ENCODE measurements around the gene OR8B12. TPM values are rescaled to one million over a fixed set of nuclear protein-coding genes. Genes with fewer than 3 reads are reported as not detected.

The OR8B12 gene
- total RNA-seq, 2 donors from 2014 or later: not detected

- no peaks in the 10 kb centered on the region for H3K36me3 ChIP-seq
- H3K4me3 ChIP-seq: no peak overlapping the region
- no peaks in the 10 kb centered on the region for H3K4me1 ChIP-seq
- H3K9me3 ChIP-seq: no peaks in the 10 kb centered on the region
- intact Hi-C loops (cut with DNase I): no loop called here
- TF ChIP-seq CTCF (IDR thresholded peaks at IDR 0.05): no peak
- H3K27me3 ChIP-seq: no peaks in the 10 kb centered on the region
- H3K9ac ChIP-seq (ENCODE audit: low read depth in 2 of 2, low read length in 2 of 2): no peak overlapping the region
- no peak for DNase-seq
- no peak overlapping the region for H3K27ac ChIP-seq
These were observed 309 bp downstream of the OR8B12 start for GRCh38 chr11:124543145-124543544.

DNA sequence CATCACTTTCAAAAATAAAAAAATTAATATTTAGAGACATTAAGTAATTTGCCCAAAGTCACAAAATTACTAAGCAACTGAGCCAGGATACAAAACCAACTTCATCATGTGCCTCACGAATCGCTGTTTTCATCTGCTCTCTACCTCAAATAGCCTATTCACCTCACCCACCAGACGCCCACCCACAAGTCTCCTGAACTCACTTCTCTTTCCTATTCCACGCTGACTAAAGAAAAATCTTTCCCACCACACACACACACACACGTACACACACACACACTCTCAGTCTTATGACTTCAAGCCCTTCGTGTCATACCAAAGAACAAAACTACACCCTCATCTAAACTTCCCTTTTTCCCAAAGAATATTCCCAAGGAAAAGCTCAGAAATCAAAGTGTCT lies 2.2 kb downstream of the OR8B12 start:
- no peak for TF ChIP-seq CTCF (IDR thresholded peaks at IDR 0.05)
- H3K27me3 ChIP-seq: no peaks in the 10 kb centered on the region
- no peak overlapping the region for H3K27ac ChIP-seq
- no peak overlapping the region for H3K4me3 ChIP-seq
- H3K9ac ChIP-seq (ENCODE audit: low read depth in 2 of 2, low read length in 2 of 2): no peak overlapping the region
- no peaks in the 10 kb centered on the region for H3K4me1 ChIP-seq
- intact Hi-C loops (cut with DNase I): no loop called here
- DNase-seq: no peak
- H3K36me3 ChIP-seq: no peaks in the 10 kb centered on the region
- no peaks in the 10 kb centered on the region for H3K9me3 ChIP-seq

- no peak for TF ChIP-seq CTCF (IDR thresholded peaks at IDR 0.05)
- H3K9ac ChIP-seq (ENCODE audit: low read depth in 2 of 2, low read length in 2 of 2): no peak overlapping the region
- intact Hi-C loops (cut with DNase I): no loop called here
- H3K4me1 ChIP-seq: no peaks in the 10 kb centered on the region
- H3K27me3 ChIP-seq: no peaks in the 10 kb centered on the region
- H3K4me3 ChIP-seq: no peak overlapping the region
- H3K27ac ChIP-seq: no peak overlapping the region
- DNase-seq: no peak
- H3K36me3 ChIP-seq: no peaks in the 10 kb centered on the region
- no peaks in the 10 kb centered on the region for H3K9me3 ChIP-seq
These were observed 5.4 kb downstream of the OR8B12 start for GRCh38 chr11:124538019-124538418.

GRCh38 chr11:124536520-124536919 lies 6.9 kb downstream of the OR8B12 start:
- intact Hi-C loops (cut with DNase I): no loop called here
- no peak for TF ChIP-seq CTCF (IDR thresholded peaks at IDR 0.05)
- Histone ChIP-seq H3K27ac (no peak overlapping the region), H3K4me3 (no peak overlapping the region), H3K36me3 (no peaks in the 10 kb centered on the region), H3K27me3 (no peaks in the 10 kb centered on the region), H3K9ac (ENCODE audit: low read depth in 2 of 2, low read length in 2 of 2) (no peak overlapping the region), H3K4me1 (no peaks in the 10 kb centered on the region), H3K9me3 (no peaks in the 10 kb centered on the region)
- DNase-seq: no peak

GRCh38 chr11:124535552-124536232 lies 7.8 kb downstream of the OR8B12 start:
- DNase-seq: no peak
- H3K4me3 ChIP-seq: no peak overlapping the region
- no peaks in the 10 kb centered on the region for H3K36me3 ChIP-seq
- TF ChIP-seq CTCF (IDR thresholded peaks at IDR 0.05): no peak
- no peaks in the 10 kb centered on the region for H3K27me3 ChIP-seq
- H3K4me1 ChIP-seq: no peaks in the 10 kb centered on the region
- intact Hi-C loops (cut with DNase I): no loop called here
- no peaks in the 10 kb centered on the region for H3K9me3 ChIP-seq
- no peak overlapping the region for H3K9ac ChIP-seq (ENCODE audit: low read depth in 2 of 2, low read length in 2 of 2)
- H3K27ac ChIP-seq: no peak overlapping the region

All from colonic mucosa (tissue), 4 donors.